ENCODE results near the gene ATG10.

The ATG10 gene

DNA sequence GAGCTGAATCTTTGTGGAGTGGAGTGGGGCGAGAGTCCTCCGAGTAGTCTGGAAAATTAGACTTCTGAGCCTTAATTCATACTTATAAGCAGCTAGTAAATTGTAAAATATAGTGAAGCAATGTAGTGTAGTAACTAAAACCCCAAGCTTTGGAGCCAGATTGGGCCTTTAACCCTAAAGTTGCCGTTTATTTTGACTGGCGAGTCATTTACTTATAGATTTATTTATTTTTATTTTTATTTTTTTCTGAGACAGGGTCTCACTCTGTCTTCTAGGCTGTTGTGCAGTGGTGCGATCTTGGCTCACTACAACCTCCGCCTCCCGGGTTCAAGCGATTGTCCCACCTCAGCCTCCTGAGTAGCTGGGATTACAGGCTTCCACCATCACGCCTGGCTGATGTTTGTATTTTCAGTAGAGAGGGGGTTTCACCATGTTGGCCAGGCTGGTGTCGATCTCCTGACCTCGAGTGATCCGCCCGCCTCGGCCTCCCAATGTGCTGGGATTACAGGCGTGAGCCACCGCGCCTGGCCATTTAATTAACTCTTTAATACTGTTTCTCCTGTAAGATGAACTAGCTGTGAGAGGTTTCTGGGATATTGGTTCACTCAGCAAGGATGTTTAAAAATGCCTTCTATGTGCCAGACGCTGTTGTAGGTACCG, 307.0 kb downstream of the ATG10 start:
- no peaks in the 10 kb centered on the region for H3K9me3 ChIP-seq
- TF ChIP-seq, protein P1, sequence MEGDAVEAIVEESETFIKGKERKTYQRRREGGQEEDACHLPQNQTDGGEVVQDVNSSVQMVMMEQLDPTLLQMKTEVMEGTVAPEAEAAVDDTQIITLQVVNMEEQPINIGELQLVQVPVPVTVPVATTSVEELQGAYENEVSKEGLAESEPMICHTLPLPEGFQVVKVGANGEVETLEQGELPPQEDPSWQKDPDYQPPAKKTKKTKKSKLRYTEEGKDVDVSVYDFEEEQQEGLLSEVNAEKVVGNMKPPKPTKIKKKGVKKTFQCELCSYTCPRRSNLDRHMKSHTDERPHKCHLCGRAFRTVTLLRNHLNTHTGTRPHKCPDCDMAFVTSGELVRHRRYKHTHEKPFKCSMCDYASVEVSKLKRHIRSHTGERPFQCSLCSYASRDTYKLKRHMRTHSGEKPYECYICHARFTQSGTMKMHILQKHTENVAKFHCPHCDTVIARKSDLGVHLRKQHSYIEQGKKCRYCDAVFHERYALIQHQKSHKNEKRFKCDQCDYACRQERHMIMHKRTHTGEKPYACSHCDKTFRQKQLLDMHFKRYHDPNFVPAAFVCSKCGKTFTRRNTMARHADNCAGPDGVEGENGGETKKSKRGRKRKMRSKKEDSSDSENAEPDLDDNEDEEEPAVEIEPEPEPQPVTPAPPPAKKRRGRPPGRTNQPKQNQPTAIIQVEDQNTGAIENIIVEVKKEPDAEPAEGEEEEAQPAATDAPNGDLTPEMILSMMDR (IDR thresholded peaks at IDR 0.05; ENCODE audit: low read depth, low read length): no peak
- H3K36me3 ChIP-seq: peaks cover 40% of the 10 kb centered on the region
- peak overlapping the region; percentile 98 for H3K4me3 ChIP-seq (ENCODE audit: low read depth, low read length)
- H3K27me3 ChIP-seq: no peaks in the 10 kb centered on the region
- no peak for DNase-seq
- H3K4me1 ChIP-seq: no peaks in the 10 kb centered on the region

- Histone ChIP-seq H3K9me3 (no peaks in the 10 kb centered on the region), H3K27me3 (no peaks in the 10 kb centered on the region), H3K36me3 (no peaks in the 10 kb centered on the region), H3K4me1 (no peaks in the 10 kb centered on the region), H3K4me3 (ENCODE audit: low read depth, low read length) (no peak overlapping the region)
- TF ChIP-seq, protein P1 (IDR thresholded peaks at IDR 0.05; ENCODE audit: low read depth, low read length): no peak
- DNase-seq: no peak
Observed at GRCh38 chr5:82283893-82284292, 312.1 kb downstream of the ATG10 start.

DNA sequence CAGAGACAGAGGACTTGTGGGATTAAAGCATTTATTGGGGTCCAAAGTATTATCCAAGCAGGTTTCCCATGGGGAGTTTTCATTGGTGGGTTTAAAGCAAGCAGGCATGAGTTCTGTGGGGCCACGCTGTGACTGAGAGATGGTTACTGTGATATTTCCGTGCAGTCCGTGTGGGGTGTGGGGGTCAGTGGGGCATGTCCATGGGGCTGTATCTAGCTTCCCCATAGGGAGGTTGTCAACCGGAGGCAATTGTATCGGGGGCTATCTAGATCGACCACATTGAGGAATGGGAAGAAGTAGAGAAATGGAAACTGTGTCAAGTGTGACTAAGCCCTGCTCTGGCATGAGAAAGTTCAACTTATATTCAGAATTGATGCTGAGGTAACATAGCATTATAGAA, 313.4 kb downstream of the ATG10 start:
- H3K27me3 ChIP-seq: no peaks in the 10 kb centered on the region
- no peak overlapping the region for H3K4me3 ChIP-seq (ENCODE audit: low read depth, low read length)
- no peak for DNase-seq
- TF ChIP-seq, protein P1 (IDR thresholded peaks at IDR 0.05; ENCODE audit: low read depth, low read length): no peak
- no peaks in the 10 kb centered on the region for H3K9me3 ChIP-seq
- no peaks in the 10 kb centered on the region for H3K4me1 ChIP-seq
- H3K36me3 ChIP-seq: no peaks in the 10 kb centered on the region

DNA sequence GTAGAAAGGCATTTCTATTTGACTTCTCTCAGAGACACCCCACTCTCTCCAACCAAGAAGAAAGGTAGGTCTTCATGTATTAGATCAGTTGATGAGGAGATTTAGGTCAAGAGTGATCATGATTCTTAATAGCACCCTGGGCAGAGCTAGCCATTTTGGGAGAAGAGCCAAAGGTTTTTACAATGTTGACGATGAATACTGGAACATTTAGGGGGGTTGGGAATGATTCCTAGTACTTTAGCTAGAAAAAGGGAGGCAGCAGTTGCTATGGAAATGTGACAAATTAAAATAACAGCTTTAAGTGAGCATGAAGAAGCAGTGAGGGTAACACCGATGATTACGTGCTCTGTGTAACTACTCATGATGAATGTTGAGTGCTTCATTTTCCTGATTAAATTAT, 315.8 kb downstream of the ATG10 start:
- H3K36me3 ChIP-seq: no peaks in the 10 kb centered on the region
- DNase-seq: no peak
- H3K4me1 ChIP-seq: no peaks in the 10 kb centered on the region
- TF ChIP-seq, protein P1 (IDR thresholded peaks at IDR 0.05; ENCODE audit: low read depth, low read length): no peak
- H3K4me3 ChIP-seq (ENCODE audit: low read depth, low read length): no peak overlapping the region
- H3K9me3 ChIP-seq: no peaks in the 10 kb centered on the region
- no peaks in the 10 kb centered on the region for H3K27me3 ChIP-seq

- Histone ChIP-seq H3K27me3 (no peaks in the 10 kb centered on the region), H3K9me3 (no peaks in the 10 kb centered on the region), H3K4me3 (ENCODE audit: low read depth, low read length) (no peak overlapping the region), H3K36me3 (no peaks in the 10 kb centered on the region), H3K4me1 (no peaks in the 10 kb centered on the region)
- DNase-seq: no peak
- TF ChIP-seq, protein P1 (IDR thresholded peaks at IDR 0.05; ENCODE audit: low read depth, low read length): no peak
Observed at GRCh38 chr5:82290005-82290404, 318.2 kb downstream of the ATG10 start.

GRCh38 chr5:82290908-82291307, 319.1 kb downstream of the ATG10 start:
- H3K27me3 ChIP-seq: no peaks in the 10 kb centered on the region
- H3K9me3 ChIP-seq: no peaks in the 10 kb centered on the region
- no peak for DNase-seq
- no peaks in the 10 kb centered on the region for H3K4me1 ChIP-seq
- no peak overlapping the region for H3K4me3 ChIP-seq (ENCODE audit: low read depth, low read length)
- TF ChIP-seq, protein P1 (IDR thresholded peaks at IDR 0.05; ENCODE audit: low read depth, low read length): no peak
- no peaks in the 10 kb centered on the region for H3K36me3 ChIP-seq

Measured in BE2C (cell line).